HG03045 (cell line): ENCODE data around the gene SPC25.
"Not testable (repeated sequence)": the region's sequence is repeated elsewhere in the genome, so short reads cannot be mapped to it uniquely, and the experiment has no call there.

ENCODE experiments used
- ATAC-seq: cut with Tn5 transposase; IDR thresholded peaks from one replicate; pipeline ENCODE4 v1.9.1; 2021; ENCODE audit warnings: mild to moderate bottlenecking, moderate library complexity; ENCODE audit not compliant: unreplicated experiment

The SPC25 gene, protein sequence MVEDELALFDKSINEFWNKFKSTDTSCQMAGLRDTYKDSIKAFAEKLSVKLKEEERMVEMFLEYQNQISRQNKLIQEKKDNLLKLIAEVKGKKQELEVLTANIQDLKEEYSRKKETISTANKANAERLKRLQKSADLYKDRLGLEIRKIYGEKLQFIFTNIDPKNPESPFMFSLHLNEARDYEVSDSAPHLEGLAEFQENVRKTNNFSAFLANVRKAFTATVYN

DNA sequence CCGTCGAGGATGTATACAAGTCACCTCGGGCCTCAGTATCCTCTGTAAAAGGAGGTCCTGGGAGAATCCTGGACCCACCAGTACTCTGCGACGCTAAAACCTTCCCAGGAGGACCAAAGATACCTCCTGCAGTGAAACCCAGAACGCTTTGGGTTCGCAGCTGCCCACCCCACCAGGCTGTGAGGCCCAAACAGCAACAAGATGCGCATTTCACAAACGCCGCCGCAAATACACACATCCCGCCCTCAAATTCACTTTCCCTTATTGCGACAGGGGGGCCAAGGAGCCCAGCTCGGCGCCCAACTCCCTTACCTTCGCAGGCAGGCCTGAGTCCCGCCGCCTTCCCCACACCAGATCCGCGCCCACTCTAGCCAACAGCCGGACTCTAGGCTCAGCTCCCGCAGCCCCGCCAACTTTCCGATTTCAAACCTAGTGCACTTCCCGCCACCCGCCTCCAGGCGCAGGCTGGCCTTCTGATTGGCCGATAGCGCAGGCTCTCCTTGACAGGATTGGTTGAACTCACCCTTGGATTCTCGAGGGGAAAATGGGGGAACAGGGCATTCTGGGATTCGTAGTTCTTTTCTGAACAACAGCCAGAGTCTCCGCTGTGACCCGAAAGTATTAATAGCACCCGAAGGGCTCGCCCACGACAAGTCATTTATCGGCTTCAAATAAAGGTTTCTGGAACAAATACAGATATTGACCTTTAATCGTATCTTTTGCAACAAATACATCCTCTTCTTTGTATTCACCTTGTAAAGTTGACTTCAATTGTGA is at the start of gene SPC25:
Gene SPC25 (minus strand): TSS at position 425 of the 777 bp plus-strand sequence. CDS start 911 bp downstream, outside the sequence.
- ATAC-seq = peak; percentile 100

DNA sequence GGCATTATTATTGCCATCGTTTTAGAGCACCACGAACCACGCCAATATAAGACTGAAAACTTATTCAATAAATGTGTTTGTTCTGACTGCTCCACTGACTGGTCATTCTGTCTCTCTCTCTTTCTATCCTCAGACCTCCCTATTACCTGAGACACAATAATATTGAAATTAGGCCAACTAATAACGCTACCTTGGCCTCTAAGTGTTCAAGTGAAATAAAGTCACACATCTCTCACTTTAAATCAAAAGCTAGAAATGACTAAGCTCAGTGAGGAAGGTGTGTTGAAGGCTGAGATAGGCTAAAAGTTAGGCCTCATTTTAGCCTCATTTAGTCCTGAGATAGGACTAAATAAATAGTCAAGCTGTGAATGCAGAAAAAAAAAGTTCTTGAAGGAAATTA is 49.7 kb upstream of the SPC25 start:
- peak; percentile 62 for ATAC-seq

DNA sequence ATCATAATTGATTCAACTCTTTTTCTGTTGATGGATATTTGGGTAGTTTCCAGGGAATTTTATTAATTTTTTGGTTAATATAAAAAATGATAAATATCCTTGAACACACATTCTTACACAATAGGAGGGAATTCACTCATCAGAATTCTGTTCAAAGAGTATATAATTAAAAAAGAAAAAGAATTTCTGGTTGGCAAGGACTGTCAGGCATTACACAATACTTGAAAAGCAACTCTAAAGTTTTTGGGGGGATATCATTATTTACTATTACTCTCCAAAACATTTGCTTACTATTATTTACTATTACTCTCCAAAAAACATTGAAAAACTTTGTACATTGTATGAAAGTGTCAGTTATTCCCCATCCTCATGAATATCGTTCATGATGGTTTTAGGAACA is 48.8 kb upstream of the SPC25 start:
- no peak for ATAC-seq

DNA sequence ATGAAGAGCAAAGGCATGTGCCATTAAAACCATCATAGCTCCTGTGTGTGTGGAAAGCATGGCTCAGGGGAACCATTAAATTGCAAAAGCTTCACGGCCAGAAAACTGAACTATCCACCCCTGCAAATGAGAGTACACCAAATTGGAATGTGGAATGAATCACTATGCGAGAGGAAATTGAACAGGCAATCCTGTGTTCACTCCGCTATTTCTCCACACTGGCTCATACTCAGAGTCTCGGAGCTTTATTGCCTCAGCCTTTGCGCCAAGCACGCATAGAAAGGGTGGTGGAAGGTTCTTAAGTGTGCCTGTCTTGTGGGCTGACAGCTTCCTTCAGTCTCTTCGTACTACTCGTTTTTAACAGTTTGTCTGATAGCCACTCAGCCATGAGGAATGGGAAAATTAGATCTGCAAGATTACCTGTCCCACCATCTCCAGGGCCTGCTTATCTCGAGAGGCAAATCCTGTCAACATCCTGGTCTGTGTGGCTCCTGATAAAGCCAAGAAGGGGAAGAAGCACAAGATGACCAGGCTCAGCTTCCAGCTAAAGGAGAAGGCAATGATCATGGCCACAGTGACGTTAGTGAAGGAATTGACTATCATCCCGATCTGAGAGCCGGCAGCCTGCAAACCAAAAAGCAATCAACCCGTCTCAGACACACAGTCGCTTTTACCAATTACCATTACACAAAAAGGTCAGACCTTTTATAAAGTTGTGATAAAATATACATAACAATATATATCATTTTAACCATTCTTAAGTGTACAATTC is 45.8 kb upstream of the SPC25 start:
- no peak for ATAC-seq

DNA sequence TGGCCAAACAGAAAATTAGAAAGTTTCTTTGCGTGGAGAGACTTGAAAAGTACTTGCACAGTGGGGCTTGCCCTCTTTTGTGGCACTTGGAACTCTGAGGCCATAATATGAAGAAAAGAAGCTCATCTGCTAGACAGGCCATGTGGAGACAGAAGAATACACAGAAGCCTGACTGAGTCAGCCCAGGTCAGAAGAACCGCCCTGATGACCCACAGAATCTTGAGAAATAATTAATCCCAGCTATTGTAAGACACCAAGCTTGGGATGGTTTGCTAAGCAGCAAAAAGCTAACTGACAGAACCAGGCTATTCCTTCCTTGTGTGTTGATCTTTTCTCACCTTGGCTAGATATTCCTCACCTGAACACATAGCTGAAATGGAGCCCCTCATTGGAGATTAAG is 44.6 kb upstream of the SPC25 start:
- no peak for ATAC-seq

DNA sequence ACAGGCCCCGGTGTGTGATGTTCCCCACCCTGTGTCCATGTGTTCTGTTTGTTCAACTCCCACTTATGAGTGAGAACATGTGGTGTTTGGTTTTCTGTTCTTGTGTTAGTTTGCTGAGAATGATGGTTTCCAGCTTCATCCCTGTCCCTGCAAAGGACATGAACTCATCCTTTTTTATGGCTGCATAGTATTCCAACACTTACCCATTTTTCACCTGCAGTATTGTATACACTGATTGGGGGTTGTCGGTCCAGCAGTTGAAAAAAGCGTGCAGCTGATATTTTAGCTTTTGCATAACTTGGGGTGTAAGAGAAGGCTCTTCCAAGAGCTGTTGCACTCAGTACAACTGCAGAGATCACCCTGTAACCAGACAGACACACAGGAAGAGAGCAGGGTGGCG is 41.9 kb upstream of the SPC25 start:
- ATAC-seq = not testable (repeated sequence)

DNA sequence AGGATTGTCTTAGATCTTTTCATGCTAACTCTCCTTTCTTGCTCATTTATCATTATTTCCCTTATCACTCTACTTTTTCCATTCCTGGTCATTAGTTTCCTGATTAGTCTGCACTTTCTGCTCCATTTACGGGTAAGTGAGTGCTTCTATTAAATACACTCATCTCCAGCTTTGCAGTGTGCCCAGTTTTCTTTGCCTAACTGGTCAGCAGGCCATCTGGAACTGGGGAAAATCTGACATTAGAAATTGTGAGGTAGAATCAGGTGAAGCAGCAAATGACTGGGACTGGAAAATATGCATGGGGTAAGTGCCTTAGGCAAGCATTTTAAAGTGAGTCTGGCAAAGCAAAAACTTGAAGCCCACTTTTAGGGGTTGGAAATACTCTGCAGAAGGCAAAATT is 40.0 kb upstream of the SPC25 start:
- no peak for ATAC-seq

DNA sequence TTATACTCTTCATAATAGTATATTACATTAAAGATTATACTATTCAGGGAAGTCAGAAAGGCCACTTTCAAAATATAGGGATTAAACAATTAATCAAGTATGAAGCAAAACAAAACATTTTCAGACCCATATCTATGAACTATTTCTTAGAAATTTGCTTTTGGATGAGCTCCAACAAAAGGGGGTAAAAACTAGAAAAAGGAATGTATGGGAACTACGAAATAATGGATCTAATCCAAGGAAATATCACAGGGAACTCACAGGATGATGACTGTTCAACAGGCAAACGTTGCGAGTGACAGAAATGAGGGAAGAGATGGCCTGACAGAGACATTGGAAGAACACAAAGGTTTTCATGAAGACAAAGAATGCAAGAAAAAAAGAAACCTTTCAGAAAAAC is 38.8 kb upstream of the SPC25 start:
- no peak for ATAC-seq

DNA sequence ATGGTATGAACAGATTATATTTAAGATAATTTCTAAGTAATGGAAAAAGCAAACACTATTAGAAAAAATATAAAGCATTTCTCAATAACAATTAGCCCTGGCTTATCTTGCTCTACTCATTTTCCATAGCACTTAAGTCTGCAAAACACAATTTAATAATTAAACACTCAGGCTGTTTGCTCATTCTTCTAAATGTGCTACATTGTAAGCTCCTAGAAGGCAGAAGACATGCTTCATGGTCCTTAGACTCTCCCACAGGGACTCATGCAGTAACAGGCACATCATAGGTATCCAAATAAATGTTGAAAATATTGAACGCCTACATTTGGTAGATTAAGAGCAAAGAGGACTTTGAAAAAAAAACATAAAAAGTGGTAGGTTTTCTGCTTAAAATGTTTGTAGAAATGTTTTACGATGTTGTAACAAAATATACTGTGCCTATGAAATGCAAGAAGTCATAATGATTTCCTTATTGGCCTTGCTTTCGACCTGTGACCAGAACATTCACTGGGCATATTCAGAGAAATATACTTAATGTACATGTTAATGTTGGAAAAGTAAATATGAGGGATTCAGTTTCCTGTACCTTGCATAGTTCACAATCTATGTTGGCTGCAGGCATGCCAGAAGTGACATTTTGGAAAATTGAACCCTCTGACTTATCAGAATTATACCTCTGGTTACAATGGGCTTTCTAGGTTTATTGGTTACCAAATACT is 38.0 kb upstream of the SPC25 start:
- no peak for ATAC-seq

DNA sequence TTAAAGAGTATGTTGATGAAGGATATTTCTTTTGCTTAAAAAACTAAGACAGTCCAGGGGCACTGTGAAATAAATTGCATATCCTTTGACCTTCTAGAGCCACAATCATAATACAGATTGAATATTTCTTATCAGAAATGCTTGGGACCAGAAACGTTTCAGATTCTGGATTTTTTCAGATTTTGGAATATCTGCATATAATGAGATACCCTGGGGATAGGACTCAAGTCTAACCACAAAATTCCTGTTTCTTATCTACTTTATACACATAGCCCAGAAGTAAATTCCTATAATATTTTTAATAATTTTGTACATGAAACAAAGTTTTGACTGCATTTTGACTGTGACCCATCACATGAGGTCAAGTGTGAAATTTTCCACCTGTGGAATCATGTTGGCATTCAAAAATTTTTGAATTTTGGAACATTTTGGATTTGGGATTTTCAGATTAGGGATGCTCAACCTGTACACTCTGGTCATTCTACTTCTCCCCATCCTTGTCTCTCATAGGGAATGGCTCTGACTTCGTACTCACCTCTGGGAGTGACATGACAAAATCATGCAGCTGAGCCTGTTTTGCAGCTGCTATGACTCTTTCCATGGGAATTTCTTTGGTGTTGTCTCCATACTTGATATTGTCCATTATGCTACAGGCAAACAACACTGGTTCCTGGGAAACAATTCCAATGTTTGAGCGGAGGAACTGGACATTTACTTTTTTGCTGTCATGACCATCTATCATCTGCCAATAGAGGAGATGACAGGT is 36.6 kb upstream of the SPC25 start:
- ATAC-seq = no peak

DNA sequence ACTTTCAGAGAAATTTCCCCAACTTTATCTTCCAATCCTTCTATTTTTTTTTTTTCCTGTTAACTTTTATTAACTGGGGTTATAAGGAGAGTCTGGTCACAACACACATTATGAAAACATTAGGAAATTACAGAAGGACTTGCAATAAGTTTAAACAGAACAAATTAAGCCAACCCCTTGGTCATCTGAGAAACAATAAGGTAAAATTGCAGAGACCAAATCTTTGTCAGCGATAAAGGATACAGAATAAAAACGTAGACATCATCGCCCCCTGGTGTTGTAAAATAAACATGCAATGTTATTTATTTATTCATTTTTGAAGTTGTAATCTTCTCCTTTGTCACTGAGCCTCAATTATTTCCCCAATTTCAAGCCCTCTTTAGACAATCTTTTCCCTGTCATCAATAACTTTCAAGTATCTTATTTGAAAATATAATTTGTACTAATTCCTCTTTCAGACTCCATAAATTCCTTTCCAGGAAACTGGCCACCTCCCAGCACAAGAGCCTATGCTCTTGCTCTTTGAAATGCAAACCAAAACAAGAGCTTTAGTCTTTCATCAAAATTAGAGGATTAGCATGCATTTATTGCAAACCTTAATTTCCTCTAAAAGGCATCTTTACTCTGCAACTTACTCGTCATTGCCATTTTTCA is 30.4 kb upstream of the SPC25 start:
- no peak for ATAC-seq

DNA sequence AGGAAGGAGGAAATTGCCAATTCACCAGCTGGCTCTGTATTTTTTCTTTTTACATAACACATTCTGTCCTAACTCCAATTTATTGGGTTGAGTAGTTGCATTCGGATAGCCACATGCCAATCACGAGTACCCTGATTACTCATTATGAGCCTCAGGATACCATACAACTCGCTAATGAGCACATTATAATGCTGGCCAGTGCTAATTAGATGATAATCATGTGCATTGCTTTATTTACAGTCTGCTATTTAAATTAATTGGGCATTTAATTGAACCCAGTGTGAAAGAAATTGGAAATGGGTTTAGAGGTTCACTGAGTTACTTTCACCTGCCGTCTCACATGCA is 26.1 kb upstream of the SPC25 start:
- ATAC-seq = no peak

DNA sequence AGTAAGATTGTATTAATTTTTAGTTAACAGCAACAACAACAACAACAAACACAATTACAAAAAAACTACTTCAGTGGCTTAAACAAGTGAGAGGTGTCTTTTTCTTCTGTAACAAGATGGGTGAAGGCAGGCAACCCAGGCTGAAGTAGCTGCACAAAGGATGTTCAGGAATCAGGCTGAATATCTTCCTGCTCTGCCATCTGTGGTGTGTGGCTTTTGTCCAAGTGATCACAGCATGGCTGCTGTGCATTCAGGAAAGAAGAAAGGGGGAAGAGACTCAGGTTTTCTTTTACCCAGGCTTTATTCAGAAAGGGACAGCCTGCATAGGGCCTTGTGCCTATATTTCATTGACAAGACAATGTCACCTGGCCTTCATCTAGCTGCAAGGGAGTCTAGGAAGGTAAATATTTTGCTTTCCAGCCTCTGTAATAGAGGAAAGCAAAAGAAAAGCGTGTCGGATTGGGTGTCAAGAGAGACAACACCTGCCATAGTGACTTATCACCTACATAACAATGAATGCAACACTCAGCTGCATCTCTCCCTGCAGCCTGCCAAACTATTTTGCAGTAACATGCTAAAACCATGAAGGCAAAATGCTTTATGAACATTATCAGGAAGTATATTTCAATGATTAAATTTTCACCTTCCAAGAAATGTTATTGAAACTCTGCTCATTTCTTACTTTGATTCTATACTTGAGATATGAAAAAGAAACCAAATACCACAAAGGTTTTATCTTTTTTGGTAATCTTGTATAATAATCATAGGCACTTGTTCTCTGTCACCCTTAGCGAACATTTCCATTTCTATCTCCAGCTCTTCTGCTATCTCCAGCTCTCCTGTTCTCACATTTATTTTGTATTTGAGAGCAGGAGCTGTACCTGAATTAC is 25.5 kb upstream of the SPC25 start:
- ATAC-seq = no peak

DNA sequence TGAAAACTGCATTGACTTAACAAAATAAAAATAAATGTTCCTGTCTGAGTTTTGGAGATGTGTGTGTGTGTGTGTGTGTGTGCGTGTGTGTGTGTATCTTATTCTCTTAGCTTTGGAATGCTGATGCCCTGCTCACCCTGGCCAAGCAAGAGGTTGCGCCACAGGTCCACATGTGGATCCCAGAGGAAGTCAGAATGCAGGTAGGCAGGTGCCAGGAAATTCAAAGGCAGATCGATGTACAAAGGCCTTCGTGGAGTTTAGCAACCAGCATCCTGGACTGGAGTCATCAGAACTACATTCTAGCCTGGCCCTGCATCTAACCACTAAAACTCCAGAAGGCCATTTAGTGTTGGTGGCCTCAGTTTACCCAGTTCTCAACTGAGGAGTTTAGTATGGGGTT is 23.3 kb upstream of the SPC25 start:
- ATAC-seq = no peak

DNA sequence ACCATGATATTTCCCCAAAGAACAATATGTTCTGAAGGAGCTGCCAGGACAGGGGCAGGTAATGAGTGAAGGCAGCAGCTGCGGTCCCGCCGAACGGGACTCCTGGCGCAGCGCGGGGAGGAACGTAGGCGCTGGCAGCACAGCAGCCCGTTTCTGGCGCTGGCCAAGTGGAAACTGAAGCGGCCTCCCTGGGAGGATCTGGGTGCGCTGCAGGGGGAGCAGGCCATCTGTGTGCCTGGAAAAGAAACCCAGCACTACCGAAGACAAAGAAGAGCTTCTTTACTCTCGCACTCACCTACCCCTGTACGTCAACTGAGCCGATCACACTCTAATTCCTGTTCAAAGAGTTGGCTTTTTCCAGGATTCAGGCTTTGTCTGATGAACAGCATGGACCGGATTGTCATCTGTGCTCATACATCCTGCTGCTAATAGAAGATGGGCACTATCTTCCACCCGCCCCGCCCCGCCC is 22.7 kb upstream of the SPC25 start:
- no peak for ATAC-seq

DNA sequence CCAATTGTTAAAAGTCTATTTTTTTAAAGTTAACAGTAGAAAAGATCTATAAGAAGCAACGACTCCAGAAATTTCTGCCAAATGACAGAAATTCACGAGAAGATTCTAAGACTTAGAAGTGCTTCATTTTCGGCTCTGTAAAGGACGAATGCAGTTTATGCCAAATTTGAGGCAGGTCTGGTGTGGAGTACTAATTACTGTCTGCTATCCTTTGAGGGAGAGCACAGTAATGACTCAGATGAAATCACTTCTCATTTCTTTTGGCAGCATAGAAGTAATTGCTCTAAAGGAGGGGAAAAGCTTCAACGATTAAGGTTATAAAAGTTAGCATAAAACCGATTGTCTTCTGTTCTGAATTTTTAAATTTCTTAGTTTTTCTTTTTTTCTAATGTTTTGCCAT is 22.2 kb upstream of the SPC25 start:
- no peak for ATAC-seq

DNA sequence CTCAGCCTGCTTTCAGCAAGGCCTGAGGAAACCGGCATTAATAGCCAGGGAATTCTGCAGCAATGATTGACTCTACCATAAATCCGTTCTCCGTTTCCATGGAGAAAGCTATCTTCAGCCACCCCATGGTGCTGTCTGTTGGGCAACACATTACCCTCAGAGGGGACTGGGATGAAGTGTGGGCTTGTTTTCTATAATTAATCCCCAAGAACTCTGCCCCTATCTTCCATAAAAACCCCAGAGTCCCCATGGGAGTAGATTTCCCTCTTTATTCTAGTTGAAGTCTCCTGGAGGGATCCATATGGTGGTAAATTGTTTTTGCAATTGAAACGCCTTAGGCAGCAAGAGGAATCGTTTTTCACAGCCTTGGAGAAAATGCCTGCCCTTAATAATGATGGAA is 20.1 kb upstream of the SPC25 start:
- no peak for ATAC-seq

DNA sequence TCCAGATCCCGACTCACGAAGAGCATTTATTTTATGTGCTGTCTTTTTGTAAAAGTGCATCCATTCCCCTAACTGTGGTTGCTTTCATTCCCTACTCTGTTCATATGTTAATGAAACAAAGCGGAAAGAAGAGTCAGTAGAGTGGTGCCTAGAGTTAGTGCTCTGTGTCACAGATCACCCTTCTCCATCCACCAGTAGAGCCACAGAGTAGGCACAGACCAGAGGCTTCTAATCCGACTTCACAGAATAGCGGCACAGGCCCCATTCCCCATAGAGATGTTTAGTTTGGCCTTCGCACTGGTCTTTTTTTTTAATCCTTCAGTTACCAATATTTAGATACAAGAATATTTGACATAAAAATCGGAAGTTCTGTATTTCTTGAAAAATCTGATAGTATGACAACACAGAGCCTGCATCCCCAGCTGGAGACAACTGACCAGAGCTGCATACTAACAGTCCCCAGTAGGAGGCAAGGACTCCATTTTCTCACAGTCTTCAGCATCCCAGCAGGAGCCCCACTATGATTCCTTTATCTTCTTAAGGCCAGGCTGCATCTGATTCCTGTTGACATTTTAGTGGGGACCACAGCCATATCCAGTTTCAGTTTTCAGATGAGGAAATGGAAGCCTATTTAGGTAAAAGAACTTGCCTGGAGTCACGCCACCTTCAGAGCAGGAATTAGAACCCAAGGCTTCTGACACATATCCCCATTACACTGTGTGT is 17.9 kb upstream of the SPC25 start:
- ATAC-seq = no peak
